ENCODE measurements around the gene DOCK3. TPM values are rescaled to one million over a fixed set of nuclear protein-coding genes. Genes with fewer than 3 reads are reported as not detected.

The DOCK3 gene
- total RNA-seq, 1 donor from 2014 or later = 2.7 TPM

GRCh38 chr3:50628601-50629000, 46.1 kb upstream of the DOCK3 start:
- Histone ChIP-seq H3K27me3 (no peaks in the 10 kb centered on the region), H3K36me3 (no peaks in the 10 kb centered on the region), H3K4me1 (peaks cover 25% of the 10 kb centered on the region), H3K4me3 (no peak overlapping the region), H3K9me3 (no peaks in the 10 kb centered on the region), H3K27ac (no peak overlapping the region)
- ATAC-seq (no peak), DNase-seq (no peak)
- TF ChIP-seq, protein P1, sequence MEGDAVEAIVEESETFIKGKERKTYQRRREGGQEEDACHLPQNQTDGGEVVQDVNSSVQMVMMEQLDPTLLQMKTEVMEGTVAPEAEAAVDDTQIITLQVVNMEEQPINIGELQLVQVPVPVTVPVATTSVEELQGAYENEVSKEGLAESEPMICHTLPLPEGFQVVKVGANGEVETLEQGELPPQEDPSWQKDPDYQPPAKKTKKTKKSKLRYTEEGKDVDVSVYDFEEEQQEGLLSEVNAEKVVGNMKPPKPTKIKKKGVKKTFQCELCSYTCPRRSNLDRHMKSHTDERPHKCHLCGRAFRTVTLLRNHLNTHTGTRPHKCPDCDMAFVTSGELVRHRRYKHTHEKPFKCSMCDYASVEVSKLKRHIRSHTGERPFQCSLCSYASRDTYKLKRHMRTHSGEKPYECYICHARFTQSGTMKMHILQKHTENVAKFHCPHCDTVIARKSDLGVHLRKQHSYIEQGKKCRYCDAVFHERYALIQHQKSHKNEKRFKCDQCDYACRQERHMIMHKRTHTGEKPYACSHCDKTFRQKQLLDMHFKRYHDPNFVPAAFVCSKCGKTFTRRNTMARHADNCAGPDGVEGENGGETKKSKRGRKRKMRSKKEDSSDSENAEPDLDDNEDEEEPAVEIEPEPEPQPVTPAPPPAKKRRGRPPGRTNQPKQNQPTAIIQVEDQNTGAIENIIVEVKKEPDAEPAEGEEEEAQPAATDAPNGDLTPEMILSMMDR (IDR thresholded peaks at IDR 0.05) = no peak
- intact Hi-C loops (cut with DNase I) = no loop called here

GRCh38 chr3:50630394-50630793, 44.3 kb upstream of the DOCK3 start:
- H3K4me1 ChIP-seq = peaks cover 7% of the 10 kb centered on the region
- ATAC-seq = no peak

DNA sequence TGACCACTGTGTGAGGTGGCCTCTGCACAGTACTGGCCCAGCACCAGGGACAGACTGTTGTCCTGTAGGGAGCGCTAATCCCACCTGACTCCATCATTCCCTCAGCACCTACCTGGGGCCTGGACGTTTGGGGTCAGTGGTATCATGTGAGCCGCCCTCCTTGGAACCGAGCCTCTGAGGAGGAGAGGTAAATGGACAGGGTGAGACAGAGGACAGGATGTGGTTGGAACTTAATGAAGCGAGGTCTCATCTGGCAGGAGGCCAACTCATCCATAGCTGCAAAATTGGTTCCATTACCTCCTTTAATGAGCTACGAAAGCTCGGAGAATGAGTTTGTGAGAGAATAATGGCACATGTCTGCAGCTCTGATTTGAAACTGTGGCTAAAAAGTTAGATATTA, 43.9 kb upstream of the DOCK3 start:
- ATAC-seq = no peak
- intact Hi-C loops (cut with DNase I) = no loop called here

More at GRCh38 chr3:50630394-50630793, 44.3 kb upstream of the DOCK3 start:
- no peaks in the 10 kb centered on the region for H3K27me3 ChIP-seq
- no peak overlapping the region for H3K27ac ChIP-seq
- no peaks in the 10 kb centered on the region for H3K9me3 ChIP-seq
- no peak for DNase-seq
- H3K36me3 ChIP-seq = no peaks in the 10 kb centered on the region
- no peak overlapping the region for H3K4me3 ChIP-seq
- TF ChIP-seq, protein P1 (IDR thresholded peaks at IDR 0.05) = no peak
- intact Hi-C loops (cut with DNase I) = no loop called here

GRCh38 chr3:50632450-50632849, 42.3 kb upstream of the DOCK3 start:
- Histone ChIP-seq H3K9me3 (no peaks in the 10 kb centered on the region), H3K36me3 (no peaks in the 10 kb centered on the region), H3K4me1 (peaks cover 12% of the 10 kb centered on the region), H3K4me3 (no peak overlapping the region), H3K27me3 (no peaks in the 10 kb centered on the region), H3K27ac (no peak overlapping the region)
- DNase-seq = no peak
- TF ChIP-seq, protein P1 (IDR thresholded peaks at IDR 0.05) = no peak
- intact Hi-C loops (cut with DNase I) = no loop called here
- peak; percentile 41 for ATAC-seq

More for the DNA sequence above, 43.9 kb upstream of the DOCK3 start:
- Histone ChIP-seq H3K9me3 (no peaks in the 10 kb centered on the region), H3K36me3 (no peaks in the 10 kb centered on the region), H3K4me3 (no peak overlapping the region), H3K4me1 (peaks cover 7% of the 10 kb centered on the region), H3K27me3 (no peaks in the 10 kb centered on the region), H3K27ac (no peak overlapping the region)
- TF ChIP-seq, protein P1 (IDR thresholded peaks at IDR 0.05) = no peak
- no peak for DNase-seq

GRCh38 chr3:50633230-50633790, 41.4 kb upstream of the DOCK3 start:
- DNase-seq (no peak), ATAC-seq (peak; percentile 11)
- intact Hi-C loops (cut with DNase I) = no loop called here
- H3K9me3 ChIP-seq = no peaks in the 10 kb centered on the region
- H3K4me3 ChIP-seq = no peak overlapping the region
- TF ChIP-seq, protein P1 (IDR thresholded peaks at IDR 0.05) = no peak
- H3K27ac ChIP-seq = no peak overlapping the region
- no peaks in the 10 kb centered on the region for H3K36me3 ChIP-seq
- H3K27me3 ChIP-seq = no peaks in the 10 kb centered on the region
- peaks cover 9% of the 10 kb centered on the region for H3K4me1 ChIP-seq

- no peaks in the 10 kb centered on the region for H3K9me3 ChIP-seq
- H3K36me3 ChIP-seq = peaks cover 4% of the 10 kb centered on the region
- intact Hi-C loops (cut with DNase I) = no loop called here
- peaks cover 9% of the 10 kb centered on the region for H3K4me1 ChIP-seq
- TF ChIP-seq, protein P1 (IDR thresholded peaks at IDR 0.05) = no peak
- H3K27me3 ChIP-seq = no peaks in the 10 kb centered on the region
- no peak for DNase-seq
- no peak for ATAC-seq
- H3K4me3 ChIP-seq = no peak overlapping the region
- no peak overlapping the region for H3K27ac ChIP-seq
Measured at GRCh38 chr3:50635066-50635465, 39.7 kb upstream of the DOCK3 start.
